Esophagus muscularis mucosa (tissue), 4 donors: ENCODE measurements around the gene ARMC9. TPM values are rescaled to one million over a fixed set of nuclear protein-coding genes. Genes with fewer than 3 reads are reported as not detected.

ENCODE experiments used
- DNase-seq: peaks from one replicate; pipeline ENCODE4 v3.0.0-alpha.2; 2017; ENCODE audit errors: extremely low spot score
- H3K27ac ChIP-seq, 4 donors: fragments of 200-600 bp; sonication (generic); replicated peaks in 1 of 4; 1 replicate in 3 of 4; 2 replicates in 1 of 4; pipeline ENCODE4 v1.5.1; 2016 to 2019; ENCODE audit warnings: mild to moderate bottlenecking in 1 of 4
- H3K27me3 ChIP-seq, 4 donors: fragments of 200-600 bp; sonication (generic); one replicate each; pipeline versions ENCODE4 v1.5.1 to v1.6.0; 2016 to 2019
- H3K36me3 ChIP-seq, 4 donors: fragments of 200-600 bp; sonication (generic); one replicate each; pipeline ENCODE4 v1.5.1; 2016 to 2019
- H3K4me1 ChIP-seq, 4 donors: fragments of 200-600 bp; sonication (generic); one replicate each; pipeline ENCODE4 v1.5.1; 2016 to 2019
- H3K4me3 ChIP-seq, 4 donors: fragments of 200-600 bp; sonication (generic); 1 replicate in 2 of 4; 2 replicates in 2 of 4; pipeline ENCODE4 v1.5.1; 2016 to 2019; ENCODE audit warnings: mild to moderate bottlenecking in 4 of 4, moderate library complexity in 1 of 4
- H3K9me3 ChIP-seq, 4 donors: fragments of 200-600 bp; sonication (generic); 1 replicate in 3 of 4; 2 replicates in 1 of 4; pipeline ENCODE4 v1.5.1; 2016 to 2019
- EP300 ChIP-seq: sonication (generic); formaldehyde crosslinking; IDR thresholded peaks from one replicate; pipeline ENCODE4 v1.6.1; 2017; ENCODE audit warnings: antibody characterized with exemption
- POLR2A ChIP-seq: fragments of 450-650 bp; IDR thresholded peaks from one replicate; pipeline ENCODE4 v1.6.1; 2017; ENCODE audit warnings: antibody characterized with exemption, moderate library complexity, mild to moderate bottlenecking, low read depth
- POLR2AphosphoS5 ChIP-seq, 2 donors: sonication (generic); formaldehyde crosslinking; IDR thresholded peaks; one replicate each; pipeline ENCODE4 v1.6.1; 2017; ENCODE audit warnings: antibody characterized with exemption in 2 of 2
- WGBS: methylation state at CpG from one replicate; pipeline ENCODE4 v1.1.5; 2018; 5-methylcytosine and 5-hydroxymethylcytosine counted together
- intact Hi-C: fragments of 100-400 bp; cut with DNase I; formaldehyde crosslinking; loops from one replicate; pipeline ENCODE4 v1.15.1; 2023
- total RNA-seq, 4 donors: library from RNA; depleted of rRNA; stranded (reverse); fragments of >200 nt; gene quantifications; one replicate each; pipeline versions ENCODE4 v1.1.0 to v1.2.1, GENCODE V29; 2016
- TF ChIP-seq, protein P1 (sequence below), 3 experiments: fragments of 200-600 bp in 2 of 3; fragments of 450-650 bp in 1 of 3; sonication (generic) in 2 of 3; IDR thresholded peaks; one replicate each; pipeline ENCODE4 v1.5.1; 2017 to 2019; ENCODE audit warnings: antibody characterized with exemption in 3 of 3, mild to moderate bottlenecking in 2 of 3, moderate library complexity in 1 of 3

ARMC9 gene, protein sequence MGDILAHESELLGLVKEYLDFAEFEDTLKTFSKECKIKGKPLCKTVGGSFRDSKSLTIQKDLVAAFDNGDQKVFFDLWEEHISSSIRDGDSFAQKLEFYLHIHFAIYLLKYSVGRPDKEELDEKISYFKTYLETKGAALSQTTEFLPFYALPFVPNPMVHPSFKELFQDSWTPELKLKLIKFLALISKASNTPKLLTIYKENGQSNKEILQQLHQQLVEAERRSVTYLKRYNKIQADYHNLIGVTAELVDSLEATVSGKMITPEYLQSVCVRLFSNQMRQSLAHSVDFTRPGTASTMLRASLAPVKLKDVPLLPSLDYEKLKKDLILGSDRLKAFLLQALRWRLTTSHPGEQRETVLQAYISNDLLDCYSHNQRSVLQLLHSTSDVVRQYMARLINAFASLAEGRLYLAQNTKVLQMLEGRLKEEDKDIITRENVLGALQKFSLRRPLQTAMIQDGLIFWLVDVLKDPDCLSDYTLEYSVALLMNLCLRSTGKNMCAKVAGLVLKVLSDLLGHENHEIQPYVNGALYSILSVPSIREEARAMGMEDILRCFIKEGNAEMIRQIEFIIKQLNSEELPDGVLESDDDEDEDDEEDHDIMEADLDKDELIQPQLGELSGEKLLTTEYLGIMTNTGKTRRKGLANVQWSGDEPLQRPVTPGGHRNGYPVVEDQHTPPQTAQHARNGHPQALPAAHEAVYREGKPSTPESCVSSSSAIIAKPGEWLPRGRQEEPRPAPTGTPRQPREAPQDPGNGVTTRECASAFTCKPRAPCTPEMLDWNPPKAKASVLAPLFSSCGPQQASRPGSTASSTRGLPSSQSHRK
- total RNA-seq = 100 to 1,000 TPM; 119 to 262 (median 152) TPM

DNA sequence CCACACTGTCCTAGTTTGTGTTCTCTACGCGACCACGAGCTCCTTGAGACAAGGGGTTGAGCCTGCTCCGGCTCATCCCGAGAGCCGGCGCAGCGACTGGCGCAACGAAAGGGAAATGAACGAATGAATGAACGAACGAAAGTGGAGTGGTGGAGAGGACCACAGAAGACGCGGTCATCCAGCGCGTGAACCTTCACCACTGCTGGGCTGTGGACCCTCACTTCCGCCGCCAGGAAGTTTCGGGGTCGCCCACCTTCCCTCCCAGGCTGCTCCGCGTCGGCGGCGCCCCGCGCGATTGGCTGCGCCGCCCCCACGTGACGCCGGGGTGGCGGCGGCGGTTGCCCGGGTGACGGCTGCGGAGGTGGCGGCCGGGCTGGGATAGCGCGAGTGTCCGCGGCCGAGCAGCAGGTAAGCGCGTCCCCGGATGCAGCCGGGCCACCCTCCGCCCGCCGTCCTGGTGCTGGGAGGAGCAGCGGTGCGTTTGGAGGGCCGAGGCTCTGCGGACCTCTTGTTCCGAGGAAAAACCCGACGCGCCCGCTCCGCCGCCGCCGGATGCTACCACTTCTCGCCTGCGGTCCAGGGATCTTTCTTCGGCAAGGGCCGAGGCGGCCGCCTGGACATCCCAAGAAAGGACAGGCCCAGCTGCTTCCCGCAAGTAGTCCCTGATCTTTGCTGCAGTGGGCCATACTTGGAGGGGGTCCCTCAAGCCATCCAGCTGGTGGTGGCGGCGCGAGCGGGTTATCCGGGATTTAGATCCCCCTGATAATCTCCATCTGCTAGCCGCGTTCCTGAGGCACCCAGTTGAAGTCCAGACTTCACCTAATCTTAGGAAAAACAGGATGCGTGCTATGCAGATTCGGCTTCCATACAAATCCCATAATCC is at the start of gene ARMC9:
Gene ARMC9 (plus strand): TSS at position 341 of the 883 bp plus-strand sequence. CDS start 7,608 bp downstream, outside the sequence.
- H3K27ac ChIP-seq = peak within 1 kb of the TSS; percentile 87 to 92 (median 88)
- no peak for TF ChIP-seq EP300
- TF ChIP-seq POLR2A = peak; percentile 63
- peak; percentile 69 to 87 for TF ChIP-seq POLR2AphosphoS5 (IDR thresholded peaks at IDR 0.05)
- no peaks in the 10 kb centered on the region for H3K9me3 ChIP-seq
- intact Hi-C loops = no loop called here
- under 1% methylated on average over 41 of the region's 83 CpGs for WGBS
- peaks cover 9 to 57% (median 54%) of the 10 kb centered on the region in 4 donors for H3K4me1 ChIP-seq
- peaks cover 0 to 3% (median 0%) of the 10 kb centered on the region in 4 donors for H3K27me3 ChIP-seq
- no peak for DNase-seq
- peaks cover 0 to 7% (median 0%) of the 10 kb centered on the region in 4 donors for H3K36me3 ChIP-seq
- peak within 1 kb of the TSS; percentile 72 to 88 (median 76) for H3K4me3 ChIP-seq

DNA sequence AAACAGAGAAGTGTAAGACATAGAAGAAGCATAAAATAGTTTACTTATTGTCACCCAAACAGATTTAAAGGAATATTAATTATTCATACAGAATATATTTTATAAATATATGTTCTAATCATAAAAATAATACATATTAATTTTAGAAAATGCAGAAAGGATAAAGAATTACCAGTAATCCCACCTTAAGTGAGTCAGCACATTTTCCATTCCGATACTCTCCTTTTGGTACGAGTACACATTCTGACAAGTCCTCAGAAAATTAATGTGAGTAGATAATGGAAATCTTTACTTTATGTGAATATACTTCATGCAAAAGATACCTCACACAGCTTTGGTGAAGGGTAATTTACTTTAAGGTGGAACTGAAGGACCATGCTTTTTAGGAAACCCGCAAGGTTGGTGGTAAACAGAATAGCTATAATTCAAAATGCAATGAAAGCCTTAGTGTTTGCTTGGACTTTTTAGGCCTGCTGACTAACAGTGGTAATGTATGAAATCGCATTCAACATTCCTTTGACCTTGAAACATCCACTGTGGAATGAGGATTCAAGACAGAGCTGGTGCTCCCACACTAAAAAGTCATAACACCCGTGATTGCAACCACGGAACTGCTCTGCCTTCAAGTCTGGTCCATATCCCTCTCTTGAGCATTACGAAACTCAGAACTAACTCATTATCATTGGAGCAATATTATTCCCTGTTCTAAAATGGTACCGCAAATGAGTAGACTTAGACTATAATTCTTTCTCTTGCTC is 45.5 kb upstream of the ARMC9 start:
- TF ChIP-seq EP300 = no peak
- TF ChIP-seq POLR2A = no peak
- TF ChIP-seq, protein P1, sequence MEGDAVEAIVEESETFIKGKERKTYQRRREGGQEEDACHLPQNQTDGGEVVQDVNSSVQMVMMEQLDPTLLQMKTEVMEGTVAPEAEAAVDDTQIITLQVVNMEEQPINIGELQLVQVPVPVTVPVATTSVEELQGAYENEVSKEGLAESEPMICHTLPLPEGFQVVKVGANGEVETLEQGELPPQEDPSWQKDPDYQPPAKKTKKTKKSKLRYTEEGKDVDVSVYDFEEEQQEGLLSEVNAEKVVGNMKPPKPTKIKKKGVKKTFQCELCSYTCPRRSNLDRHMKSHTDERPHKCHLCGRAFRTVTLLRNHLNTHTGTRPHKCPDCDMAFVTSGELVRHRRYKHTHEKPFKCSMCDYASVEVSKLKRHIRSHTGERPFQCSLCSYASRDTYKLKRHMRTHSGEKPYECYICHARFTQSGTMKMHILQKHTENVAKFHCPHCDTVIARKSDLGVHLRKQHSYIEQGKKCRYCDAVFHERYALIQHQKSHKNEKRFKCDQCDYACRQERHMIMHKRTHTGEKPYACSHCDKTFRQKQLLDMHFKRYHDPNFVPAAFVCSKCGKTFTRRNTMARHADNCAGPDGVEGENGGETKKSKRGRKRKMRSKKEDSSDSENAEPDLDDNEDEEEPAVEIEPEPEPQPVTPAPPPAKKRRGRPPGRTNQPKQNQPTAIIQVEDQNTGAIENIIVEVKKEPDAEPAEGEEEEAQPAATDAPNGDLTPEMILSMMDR (IDR thresholded peaks at IDR 0.05) = no peak
- TF ChIP-seq POLR2AphosphoS5 (IDR thresholded peaks at IDR 0.05) = no peak
- Histone ChIP-seq H3K36me3 (peaks cover 0 to 61% (median 20%) of the 10 kb centered on the region in 4 donors), H3K4me3 (no peak overlapping the region), H3K9me3 (no peaks in the 10 kb centered on the region), H3K4me1 (peaks cover 0 to 4% (median 4%) of the 10 kb centered on the region in 4 donors), H3K27me3 (no peaks in the 10 kb centered on the region), H3K27ac (no peak overlapping the region)
- 88% methylated on average over 8 of the region's 8 CpGs for WGBS
- intact Hi-C loops = no loop called here
- DNase-seq = no peak

DNA sequence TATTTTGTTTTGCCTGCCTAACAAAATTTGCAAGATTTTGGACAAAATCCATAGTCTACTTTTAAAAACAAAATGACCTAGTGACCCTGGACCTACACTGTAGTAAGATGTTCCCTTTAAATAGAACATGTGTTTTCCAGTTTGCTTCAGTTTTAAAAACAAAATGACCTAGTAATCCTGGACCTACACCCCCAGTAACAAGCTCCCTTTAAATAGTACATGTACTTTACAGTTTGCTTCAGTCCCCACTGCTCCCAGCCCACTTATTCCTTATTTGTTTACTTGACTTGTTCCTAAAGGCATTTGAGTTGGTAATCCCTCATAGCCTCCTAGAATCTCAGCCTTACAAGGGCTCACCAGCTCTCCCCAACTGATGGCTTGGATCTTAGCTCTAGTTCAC is 39.1 kb upstream of the ARMC9 start:
- H3K27ac ChIP-seq = peak overlapping the region in 1 of 4 donors; percentile 22
- no peak for DNase-seq

DNA sequence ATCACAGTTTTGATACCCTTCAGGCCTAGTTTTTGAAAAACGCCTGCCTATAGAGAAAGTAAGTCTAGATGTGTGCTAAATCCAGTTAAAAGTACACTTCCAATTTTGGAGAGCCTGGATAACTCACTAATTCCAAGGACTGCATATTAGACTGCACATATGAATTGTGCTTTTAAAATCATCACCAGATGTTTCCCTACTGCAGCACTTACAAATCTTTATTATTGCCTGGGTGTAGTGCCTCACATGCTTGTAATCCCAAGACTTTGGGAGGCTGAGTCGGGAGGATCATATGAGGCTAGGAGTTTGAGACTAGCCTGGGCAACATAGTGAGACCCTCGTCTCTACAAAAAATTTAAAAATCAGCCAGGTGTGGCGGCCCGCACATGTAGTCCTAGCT is 37.7 kb upstream of the ARMC9 start:
- intact Hi-C loops = no loop called here
- Histone ChIP-seq H3K27ac (peak overlapping the region; percentile 70 to 81 (median 73)), H3K4me1 (peaks cover 0 to 50% (median 31%) of the 10 kb centered on the region in 4 donors), H3K27me3 (no peaks in the 10 kb centered on the region), H3K4me3 (no peak overlapping the region), H3K9me3 (no peaks in the 10 kb centered on the region), H3K36me3 (peaks cover 0 to 38% (median 8%) of the 10 kb centered on the region in 4 donors)
- 96% methylated on average over 5 of the region's 5 CpGs for WGBS
- no peak for DNase-seq
- TF ChIP-seq EP300 (no peak), POLR2A (no peak), POLR2AphosphoS5 (IDR thresholded peaks at IDR 0.05) (no peak)
- TF ChIP-seq, protein P1 (IDR thresholded peaks at IDR 0.05) = no peak

More for the DNA sequence above, 39.1 kb upstream of the ARMC9 start:
- H3K4me3 ChIP-seq = no peak overlapping the region
- peaks cover 0 to 50% (median 31%) of the 10 kb centered on the region in 4 donors for H3K4me1 ChIP-seq
- peaks cover 0 to 40% (median 8%) of the 10 kb centered on the region in 4 donors for H3K36me3 ChIP-seq
- no peaks in the 10 kb centered on the region for H3K27me3 ChIP-seq
- TF ChIP-seq POLR2AphosphoS5 (IDR thresholded peaks at IDR 0.05) (no peak), POLR2A (no peak)
- intact Hi-C loops = no loop called here
- no peaks in the 10 kb centered on the region for H3K9me3 ChIP-seq
